HG03520 (cell line): ENCODE data around the gene DNAH10.
"Not testable (repeated sequence)": the region's sequence is repeated elsewhere in the genome, so short reads cannot be mapped to it uniquely, and the experiment has no call there.

Experiments used
- ATAC-seq: cut with Tn5 transposase; IDR thresholded peaks from one replicate; pipeline ENCODE4 v1.9.1; 2021; ENCODE audit warnings: mild to moderate bottlenecking, moderate library complexity; ENCODE audit not compliant: unreplicated experiment

DNAH10 gene

DNA sequence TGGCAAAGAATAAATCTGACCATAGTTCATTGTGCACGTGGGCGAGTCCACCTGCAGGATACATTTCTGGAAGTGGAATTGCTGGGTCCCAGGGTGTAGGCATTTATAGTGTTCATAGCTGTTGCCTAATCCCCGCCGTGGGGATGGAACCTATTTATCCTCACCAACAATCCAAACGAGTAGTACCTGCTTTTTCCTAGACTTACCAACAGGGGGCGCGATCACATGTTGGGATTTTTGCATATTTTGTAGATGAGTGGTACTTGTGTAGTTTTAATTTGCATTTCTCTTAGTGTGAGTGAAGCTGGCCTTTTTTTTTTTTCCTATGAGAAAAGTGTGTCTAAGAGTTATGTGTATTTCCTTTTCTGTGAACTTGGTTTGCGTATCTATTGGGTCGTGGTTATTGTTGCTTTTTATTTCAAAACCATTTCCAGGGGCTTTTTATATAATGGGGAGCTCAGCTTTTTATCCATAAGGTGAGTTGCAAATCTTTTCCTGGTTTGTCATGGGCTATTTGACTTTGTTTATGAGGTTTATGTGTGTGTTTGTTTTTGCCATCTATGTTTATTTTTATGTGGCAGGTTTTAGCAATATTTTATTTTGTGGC, 143.3 kb downstream of the DNAH10 start:
- no peak for ATAC-seq

DNA sequence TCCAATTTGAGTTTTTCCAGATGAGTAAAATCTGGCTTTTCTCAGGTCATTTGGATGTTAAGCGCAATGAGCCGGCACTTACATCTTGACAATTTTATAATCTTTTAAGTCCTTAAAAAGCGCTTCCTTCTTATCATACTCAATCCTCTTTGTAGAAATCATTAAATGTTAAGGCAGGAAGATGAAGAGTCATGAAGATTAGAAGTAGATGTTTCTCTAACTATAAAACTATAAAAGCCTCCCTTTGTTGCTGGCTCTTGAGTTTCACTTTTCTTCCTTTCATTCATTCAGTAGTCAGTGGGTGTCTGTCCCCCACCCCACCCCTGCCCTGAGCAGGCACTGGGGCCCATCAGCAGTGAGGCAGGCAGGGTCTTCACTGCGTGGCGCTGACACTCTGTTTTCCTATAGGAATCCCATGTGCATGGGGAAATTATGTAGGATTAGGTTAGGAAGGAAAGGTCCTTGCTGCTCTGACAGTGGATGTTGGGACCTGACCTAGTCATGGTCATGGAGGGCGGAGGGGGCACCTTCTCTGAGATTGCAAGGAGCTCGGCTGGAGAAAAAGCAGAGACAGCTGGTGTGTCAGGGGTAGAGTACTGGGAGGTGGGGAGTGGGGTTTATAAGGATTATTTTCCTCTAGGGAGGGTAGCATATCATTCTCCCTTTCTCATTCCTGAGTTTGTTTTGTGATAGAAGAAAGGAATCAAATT, 144.8 kb downstream of the DNAH10 start:
- no peak for ATAC-seq

DNA sequence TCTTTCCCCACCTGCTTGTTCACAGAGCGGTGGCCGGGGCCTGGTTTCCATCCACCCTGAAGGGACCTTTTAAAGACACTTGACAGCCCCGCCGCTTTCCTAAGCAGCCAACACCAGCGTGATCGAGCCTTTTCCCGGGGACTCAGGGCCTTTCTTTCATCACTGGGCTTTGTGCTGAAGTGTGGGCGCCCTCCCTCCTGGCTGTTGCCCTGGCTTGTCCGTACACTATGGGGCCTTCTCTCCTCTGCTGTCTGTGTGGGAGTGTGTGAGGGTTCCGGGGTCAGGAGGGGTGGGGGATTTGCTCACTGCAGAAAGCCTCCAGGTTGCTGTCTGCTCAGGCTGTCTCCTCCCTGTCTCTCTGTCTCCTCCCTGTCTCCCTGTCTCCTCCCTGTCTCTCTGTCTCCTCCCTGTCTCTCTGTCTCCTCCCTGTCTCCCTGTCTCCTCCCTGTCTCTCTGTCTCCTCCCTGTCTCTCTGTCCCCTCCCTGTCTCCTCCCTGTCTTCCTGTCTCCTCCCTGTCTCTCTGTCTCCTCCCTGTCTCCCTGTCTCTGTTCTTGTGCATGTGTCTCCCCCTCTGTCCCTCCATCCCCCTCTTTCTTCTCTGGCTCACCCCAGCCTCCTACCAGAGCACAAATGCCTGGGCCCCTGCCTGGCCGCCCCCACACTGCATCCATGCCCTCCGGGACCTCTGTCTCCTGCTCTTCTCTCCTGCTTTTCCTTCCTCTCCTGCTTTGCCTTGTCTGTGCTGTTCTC, 145.8 kb downstream of the DNAH10 start:
- no peak for ATAC-seq

DNA sequence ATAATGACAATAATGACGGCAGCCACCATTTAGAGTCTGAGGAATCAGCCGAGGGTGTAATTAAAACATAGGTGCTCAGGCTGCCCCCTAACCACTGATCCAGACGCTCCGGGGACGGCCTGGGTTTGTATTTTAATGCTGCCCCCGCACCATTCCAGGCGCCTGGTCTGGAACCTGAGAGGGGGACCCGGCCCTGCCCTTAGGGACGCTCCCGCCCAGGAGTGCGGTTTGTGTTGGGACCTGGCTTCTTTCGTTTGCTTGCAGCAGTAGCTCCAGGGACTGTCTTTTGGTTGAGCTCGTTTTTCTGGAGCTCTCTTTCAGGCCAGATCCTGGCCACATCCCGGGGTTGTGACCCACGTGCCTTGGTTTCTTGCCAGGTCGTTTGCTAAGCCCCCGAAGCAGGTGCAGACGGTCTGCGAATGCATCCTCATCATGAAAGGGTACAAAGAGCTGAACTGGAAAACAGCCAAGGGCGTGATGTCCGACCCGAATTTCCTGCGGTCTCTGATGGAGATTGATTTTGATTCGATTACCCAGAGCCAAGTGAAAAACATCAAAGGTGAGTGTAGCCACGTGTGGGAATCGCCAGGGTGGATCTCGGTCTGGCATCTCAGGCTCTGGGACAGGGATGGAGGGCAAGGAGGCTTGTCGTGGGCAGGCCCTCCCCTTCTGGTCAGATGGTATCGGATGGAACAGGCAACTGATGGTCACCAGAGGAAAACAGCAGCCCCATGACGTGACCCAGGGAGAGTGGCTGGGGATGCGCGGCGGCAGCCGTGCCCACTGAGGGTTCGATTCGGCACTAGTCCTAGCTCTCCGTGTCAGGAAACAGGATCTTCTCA, 147.0 kb downstream of the DNAH10 start:
- ATAC-seq: no peak

DNA sequence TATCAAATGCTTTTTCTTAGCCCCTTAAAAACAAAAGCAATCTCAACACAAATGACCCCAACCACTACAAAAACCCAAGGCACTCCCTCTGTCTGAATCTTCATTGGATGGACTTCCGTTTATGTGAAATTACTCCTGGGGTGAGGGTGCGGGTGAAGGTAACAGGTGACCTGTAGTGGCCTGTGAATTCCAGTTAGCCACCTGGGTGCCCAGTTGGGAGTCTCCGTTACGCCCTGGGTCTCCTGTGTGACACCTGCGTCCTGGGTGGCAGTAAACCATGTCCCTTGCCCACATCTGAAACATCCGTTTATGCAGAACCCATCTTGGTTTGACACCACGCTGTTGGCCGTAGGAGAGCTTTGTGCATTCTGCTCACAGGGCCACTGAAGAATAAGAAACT, 148.0 kb downstream of the DNAH10 start:
- ATAC-seq: no peak

DNA sequence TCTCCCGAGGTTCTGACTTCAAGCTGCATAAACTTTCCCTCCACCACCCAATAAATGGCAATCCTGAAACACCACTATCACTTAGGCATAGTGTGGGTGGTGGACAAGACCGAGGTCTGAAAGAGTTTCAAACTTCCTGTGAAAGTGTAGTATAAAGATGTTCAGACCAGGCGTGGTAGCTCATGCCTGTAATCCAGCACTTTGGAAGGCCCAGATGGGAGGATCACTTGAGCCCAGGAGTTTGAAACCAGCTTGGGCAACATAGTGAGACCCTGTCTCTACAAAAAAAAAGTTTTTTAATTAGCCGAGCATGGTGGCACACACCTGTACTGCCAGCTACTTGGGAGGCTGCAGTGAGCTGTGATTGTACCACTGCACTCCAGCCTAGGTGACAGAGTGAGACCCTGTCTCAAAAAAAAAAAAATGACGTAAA, 148.7 kb downstream of the DNAH10 start:
- ATAC-seq: no peak

DNA sequence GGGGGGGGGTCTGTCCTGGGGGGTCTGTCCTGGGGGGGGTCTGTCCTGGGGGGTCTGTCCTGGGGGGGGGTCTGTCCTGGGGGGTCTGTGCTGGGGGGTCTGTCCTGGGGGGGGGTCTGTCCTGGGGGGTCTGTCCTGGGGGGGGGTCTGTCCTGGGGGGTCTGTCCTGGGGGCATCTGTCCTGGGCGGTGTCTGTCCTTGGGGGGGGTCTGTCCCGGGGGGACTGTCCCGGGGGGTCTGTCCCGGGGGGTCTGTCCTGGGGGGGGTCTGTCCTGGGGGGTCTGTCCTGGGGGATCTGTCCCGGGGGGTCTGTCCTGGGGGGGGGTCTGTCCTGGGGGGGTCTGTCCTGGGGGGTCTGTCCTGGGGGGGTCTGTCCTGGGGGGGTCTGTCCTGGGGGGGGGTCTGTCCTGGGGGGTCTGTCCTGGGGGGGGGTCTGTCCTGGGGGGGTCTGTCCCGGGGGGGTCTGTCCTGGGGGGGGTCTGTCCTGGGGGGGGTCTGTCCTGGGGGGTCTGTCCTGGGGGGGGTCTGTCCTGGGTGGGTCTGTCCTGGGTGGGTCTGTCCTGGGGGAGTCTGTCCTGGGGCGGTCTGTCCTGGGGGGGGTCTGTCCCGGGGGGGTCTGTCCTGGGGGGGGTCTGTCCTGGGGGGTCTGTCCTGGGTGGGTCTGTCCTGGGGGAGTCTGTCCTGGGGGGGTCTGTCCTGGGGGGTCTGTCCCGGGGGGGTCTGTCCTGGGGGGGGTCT, 149.7 kb downstream of the DNAH10 start:
- not testable (repeated sequence) for ATAC-seq

DNA sequence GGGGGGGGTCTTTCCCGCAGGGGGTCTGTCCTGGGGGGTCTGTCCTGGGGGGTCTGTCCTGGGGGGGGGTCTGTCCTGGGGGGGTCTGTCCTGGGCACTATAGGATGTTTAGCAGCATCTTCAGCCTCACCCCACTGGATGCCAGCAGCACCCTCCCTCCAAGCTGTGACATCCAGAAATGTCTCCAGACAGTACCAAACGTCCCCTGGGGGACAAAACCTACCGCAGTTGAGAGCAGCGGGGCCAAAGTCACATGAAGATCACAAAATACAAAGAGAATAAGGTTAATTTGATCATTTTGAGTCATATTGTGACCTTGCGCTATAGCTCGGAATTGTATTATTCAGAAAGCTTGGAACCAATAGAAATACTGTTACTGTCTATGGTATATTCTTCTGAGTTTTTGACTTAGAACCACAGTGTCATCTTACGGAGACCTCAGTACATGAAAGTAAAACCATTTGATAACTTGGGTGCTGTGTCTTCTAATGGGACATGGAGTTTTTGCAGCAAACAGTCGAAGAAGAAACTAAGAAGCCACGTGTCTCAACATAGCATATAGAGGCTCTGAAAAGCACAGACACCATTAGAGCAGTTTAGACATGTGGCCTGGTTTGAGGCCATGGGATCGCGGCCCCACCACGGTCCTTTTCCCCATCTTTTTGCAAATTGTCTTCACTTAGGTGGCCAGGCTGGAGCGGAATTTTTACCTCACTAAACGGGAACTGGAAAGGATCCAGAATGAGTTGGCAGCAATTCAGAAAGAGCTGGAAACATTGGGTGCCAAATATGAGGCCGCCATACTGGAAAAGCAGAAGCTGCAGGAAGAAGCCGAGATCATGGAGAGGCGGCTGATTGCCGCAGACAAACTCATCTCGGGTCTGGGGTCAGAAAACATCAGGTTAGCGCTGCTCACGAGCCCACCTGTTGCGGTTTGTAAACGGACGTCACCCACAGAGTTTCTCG, 150.6 kb downstream of the DNAH10 start:
- no peak for ATAC-seq

DNA sequence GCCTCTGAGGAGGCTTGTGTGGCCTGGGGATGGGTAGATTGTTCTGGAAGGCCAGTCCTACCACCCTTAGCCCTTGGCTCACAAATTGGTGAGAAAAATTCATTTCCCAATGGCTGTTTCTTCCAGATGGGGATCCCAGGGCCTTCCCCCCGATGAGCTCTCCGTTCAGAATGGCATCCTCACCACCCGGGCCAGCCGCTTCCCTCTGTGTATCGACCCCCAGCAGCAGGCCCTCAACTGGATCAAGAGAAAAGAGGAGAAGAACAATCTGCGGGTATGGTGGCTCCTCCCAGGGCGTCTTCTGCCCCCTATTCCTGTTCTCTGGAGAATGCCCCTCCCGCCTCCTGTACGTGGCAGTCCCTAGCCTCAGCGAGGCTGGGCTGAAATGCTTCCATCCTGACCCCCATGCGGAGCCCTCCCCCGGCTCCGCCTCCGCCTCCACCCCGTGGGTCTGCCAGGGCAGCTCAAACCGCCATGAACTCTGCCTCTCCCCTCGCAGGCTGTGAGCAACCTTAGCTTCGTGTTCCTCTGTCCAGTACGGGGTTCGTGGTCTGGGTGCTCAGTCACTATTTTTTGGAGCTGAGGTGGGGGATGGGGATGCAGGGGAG, 152.7 kb downstream of the DNAH10 start:
- no peak for ATAC-seq

DNA sequence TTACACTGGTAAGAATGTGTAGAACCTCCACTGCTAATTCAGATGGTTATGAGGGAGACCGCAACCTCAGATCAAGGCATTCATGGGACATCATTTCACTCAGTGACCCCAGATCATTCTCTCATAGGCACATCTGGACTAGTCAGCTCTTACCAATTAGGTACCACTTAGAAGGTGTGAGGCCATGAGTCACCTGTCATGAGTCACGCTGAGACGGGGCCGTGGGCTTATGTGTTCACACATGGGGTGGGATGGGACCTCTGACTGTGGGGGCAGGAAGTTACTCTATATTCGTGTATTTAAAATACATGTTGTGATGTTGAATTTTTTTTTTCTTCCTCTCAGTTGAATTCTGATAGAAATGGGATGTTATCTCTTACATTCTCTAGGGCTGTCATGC, 154.6 kb downstream of the DNAH10 start:
- no peak for ATAC-seq

DNA sequence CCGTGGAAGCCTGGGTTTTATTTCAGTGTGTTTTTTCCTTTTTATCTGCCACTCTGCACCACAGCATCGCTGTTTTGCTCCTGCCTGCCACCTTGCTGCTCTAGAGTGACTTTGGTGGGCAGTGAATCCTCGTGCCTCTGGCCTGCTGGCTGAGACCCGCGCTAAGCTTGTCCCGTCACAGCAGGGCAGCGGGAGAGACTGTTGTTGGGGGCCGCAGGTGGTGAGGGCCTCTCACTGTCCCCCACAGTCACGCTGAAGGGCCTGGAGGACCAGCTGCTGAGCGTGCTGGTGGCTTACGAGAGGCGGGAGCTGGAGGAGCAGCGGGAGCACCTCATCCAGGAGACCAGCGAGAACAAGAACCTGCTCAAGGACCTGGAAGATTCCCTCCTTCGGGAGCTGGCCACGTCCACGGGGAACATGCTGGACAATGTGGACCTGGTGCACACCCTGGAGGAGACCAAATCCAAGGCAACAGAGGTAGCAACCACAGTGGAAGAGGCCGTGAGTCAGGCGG, 155.3 kb downstream of the DNAH10 start:
- no peak for ATAC-seq

DNA sequence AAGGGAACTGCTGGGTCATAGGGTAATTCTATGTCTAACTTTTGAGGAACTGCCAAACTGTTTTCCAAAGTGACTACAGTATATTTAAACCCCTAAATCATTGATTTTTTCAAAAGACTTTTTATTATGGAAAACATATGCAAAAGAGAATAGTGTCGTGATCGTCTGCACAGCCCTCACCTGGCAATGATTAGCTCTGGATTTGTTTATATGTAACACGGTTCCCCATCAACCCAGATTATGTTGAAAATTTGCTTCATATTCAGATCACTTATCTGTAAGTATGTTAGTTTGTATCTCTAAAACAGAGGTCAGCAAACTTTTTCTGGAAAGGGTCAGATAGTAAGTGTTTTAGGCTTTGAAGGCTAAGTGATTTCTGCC, 157.9 kb downstream of the DNAH10 start:
- no peak for ATAC-seq

DNA sequence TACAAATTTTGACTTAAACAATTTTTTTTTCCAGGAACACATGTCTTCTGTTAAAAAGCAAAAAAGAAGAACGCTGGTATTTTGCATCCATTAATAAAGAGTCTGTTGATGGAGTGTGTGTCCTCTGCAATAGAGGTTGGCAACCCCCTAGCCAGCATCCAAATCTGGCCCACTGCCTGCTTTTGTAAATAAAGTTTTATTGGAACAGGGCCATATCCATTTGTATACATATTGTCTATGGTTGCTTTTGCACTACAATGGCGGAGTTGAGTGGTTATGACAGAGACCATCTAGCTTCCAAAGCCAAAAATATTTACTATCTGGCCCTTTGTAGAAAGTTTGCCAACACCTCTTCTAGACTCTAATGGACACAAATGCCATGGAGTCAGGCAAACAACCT, 160.9 kb downstream of the DNAH10 start:
- ATAC-seq: no peak

DNA sequence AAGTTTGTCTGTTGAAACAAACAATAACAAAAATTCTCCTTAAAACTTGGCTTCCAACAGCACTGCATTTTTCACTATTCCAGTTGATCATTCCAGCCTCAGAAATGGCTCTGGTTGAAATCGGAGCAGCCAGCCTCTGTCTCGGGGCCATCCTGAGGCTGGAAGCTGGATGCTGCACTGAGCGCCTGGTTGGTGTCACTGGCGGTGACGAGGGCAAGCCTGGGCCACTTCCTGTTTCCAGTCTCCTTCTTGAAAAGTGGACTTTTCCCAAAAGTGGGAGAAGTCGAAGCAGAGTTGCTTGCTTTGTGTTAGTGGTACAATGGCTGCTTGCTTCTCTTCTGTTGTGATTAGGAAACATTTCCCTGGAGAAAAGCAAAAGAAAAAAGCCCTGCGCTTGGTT, 161.8 kb downstream of the DNAH10 start:
- ATAC-seq: no peak

DNA sequence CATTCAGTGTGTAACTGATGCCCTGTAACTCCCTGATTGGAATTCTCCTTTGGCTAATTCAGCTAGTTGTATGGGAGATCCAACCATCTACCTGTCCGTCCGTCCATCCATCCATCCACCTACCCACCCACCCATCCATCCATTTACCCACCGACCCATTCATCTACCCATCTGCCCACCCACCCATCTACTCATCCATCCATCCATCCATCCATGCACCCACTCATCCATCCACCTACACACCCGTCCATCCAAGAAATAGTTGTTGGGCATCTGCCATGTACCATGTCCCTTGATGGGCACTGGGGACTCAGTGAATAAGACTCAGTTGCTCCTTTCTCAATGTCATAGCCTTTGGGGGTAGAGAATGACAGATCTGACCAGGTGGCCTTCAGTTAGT, 162.4 kb downstream of the DNAH10 start:
- no peak for ATAC-seq

DNA sequence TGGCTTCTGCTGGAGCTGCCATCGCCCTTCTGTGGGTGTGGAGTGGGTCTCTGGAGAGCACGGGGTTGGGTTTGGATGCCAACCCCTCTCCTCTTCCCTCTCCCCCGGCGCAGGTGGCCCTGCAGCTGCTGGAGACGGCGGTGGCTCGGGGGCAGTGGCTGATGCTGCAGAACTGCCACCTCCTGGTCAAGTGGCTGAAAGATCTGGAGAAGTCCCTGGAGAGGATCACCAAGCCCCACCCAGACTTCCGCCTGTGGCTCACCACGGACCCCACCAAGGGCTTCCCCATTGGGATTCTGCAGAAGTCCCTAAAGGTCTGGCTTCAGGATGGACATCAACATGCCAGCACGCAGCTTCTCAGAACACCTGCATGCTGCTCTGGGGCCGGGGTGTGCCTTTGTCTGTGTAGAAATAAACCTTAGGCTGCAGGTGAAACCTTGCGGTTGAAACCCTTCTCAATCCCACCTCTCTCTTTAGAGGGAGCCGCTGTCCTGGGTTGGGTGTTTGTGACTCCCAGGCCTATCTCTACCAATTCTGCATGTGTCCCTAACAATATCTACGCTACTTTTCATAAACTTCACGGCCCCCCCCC, 166.3 kb downstream of the DNAH10 start:
- ATAC-seq: no peak

DNA sequence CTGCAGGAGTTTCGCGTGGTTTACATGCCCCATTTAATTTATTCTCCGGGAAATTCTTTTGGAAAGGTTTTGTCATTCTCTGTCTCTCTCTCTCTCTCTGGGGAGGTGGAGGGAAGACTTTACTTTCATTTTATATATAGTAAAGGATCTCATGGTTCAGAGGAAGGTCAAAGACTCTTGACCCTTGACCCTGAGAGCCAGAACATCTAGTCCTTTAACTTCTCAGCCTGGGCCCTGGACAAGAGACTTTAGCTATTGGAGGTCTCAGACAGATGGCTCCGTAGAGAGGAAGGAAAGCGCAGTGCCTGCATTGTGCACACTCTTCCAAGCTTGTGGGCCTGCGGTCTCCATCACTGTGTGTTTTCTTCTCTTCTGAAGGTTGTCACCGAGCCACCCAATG, 166.8 kb downstream of the DNAH10 start:
- no peak for ATAC-seq

DNA sequence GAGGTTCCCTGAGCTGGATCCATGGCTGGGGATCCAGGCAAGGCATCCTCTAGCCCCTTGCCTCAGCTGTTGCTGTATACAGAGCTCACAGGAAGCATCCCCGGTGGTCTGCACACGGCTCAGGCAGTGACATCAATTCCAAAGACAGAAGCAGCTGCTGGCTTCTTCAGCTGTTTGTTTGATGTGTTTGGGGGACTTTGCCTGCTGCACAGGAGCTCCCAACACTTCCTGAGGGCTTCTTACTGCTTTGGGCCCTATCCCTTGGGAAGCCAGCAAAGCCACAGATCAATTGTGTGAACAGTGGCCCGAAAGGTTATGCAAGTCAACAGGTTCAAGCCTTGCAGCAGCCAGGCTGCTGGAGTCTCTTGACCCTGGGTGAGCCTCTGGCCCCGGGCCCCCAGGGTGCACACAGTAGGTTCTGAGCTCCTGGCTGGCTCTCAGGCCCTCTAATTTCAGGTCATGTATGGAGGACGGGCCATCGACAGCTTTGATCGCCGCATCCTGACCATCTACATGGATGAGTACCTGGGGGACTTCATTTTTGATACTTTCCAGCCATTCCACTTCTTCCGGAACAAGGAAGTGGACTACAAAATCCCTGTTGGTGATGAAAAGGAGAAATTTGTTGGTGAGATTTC, 168.0 kb downstream of the DNAH10 start:
- ATAC-seq: no peak
